GM21723 (cell line): ENCODE data around the gene REX1BD.

ENCODE experiments used
- ATAC-seq: cut with Tn5 transposase; IDR thresholded peaks from one replicate; pipeline ENCODE4 v1.9.1; 2021; ENCODE audit warnings: mild to moderate bottlenecking, moderate library complexity; ENCODE audit not compliant: unreplicated experiment

Gene REX1BD

GRCh38 chr19:18612772-18613588 is 24.4 kb downstream of the REX1BD start, which contains the start of gene TMEM59L:
Gene TMEM59L, plus strand, starts transcription at chr19:18612870. Its CDS starts 89 bp downstream, at chr19:18612959.
- no peak for ATAC-seq

- ATAC-seq: no peak
Observed at GRCh38 chr19:18613589-18614234, 25.1 kb downstream of the REX1BD start.

- ATAC-seq: no peak
Observed at GRCh38 chr19:18616023-18616422, 27.4 kb downstream of the REX1BD start.

GRCh38 chr19:18617562-18617961 is 29.0 kb downstream of the REX1BD start:
- ATAC-seq: no peak

- no peak for ATAC-seq
Observed at GRCh38 chr19:18618236-18618635, 29.6 kb downstream of the REX1BD start.

- ATAC-seq: no peak
Observed at GRCh38 chr19:18620311-18620710, 31.7 kb downstream of the REX1BD start.

GRCh38 chr19:18620902-18621301 is 32.3 kb downstream of the REX1BD start:
- ATAC-seq: no peak

GRCh38 chr19:18626906-18627305 is 38.3 kb downstream of the REX1BD start:
- ATAC-seq: no peak

GRCh38 chr19:18629166-18630088 is 40.8 kb downstream of the REX1BD start:
- no peak for ATAC-seq

- no peak for ATAC-seq
Observed at GRCh38 chr19:18633321-18633720, 44.7 kb downstream of the REX1BD start.

- no peak for ATAC-seq
Observed at GRCh38 chr19:18634612-18635297, 46.2 kb downstream of the REX1BD start.

GRCh38 chr19:18635831-18636182 is 47.2 kb downstream of the REX1BD start:
- no peak for ATAC-seq

GRCh38 chr19:18636183-18636968 is 47.8 kb downstream of the REX1BD start:
- ATAC-seq: peak; percentile 80

GRCh38 chr19:18636969-18637629 is 48.5 kb downstream of the REX1BD start, which contains the start of gene KLHL26:
Gene KLHL26, plus strand, starts transcription at chr19:18637028. Its CDS starts 27 bp downstream, at chr19:18637055.
- no peak for ATAC-seq

- no peak for ATAC-seq
Observed at GRCh38 chr19:18637673-18638630, 49.4 kb downstream of the REX1BD start.

- no peak for ATAC-seq
Observed at GRCh38 chr19:18639706-18640243, 51.2 kb downstream of the REX1BD start.
